H9 (cell line): ENCODE results near the gene CYB5B. TPM values are rescaled to one million over a fixed set of nuclear protein-coding genes. Genes with fewer than 3 reads are reported as not detected.

ENCODE experiments used
- DNase-seq: peaks from one replicate; pipeline ENCODE4 v3.0.0-alpha.2; 2017
- H2AFZ ChIP-seq: one replicate; pipeline ENCODE4 v1.6.1; 2013; ENCODE audit warnings: mild to moderate bottlenecking, low read length, control low read depth, moderate library complexity
- H2AK5ac ChIP-seq: 2 replicates; pipeline ENCODE4 v1.6.1; 2013; ENCODE audit warnings: low read length, control low read depth, mixed read lengths; ENCODE audit not compliant: insufficient read length
- H2BK120ac ChIP-seq: one replicate; pipeline ENCODE4 v1.6.1; 2013; ENCODE audit warnings: low read depth, mild to moderate bottlenecking, low read length, control low read depth, inconsistent platforms; ENCODE audit not compliant: poor library complexity, severe bottlenecking
- H2BK12ac ChIP-seq: 2 replicates; pipeline ENCODE4 v1.6.1; 2013; ENCODE audit warnings: low read length, control low read depth, mixed read lengths, low read depth; ENCODE audit not compliant: insufficient read length
- H2BK15ac ChIP-seq: 2 replicates; pipeline ENCODE4 v1.6.1; 2013; ENCODE audit warnings: low read depth, low read length, control low read depth
- H2BK20ac ChIP-seq: one replicate; pipeline ENCODE4 v1.6.1; 2013; ENCODE audit warnings: low read depth, mild to moderate bottlenecking, low read length, control low read depth, inconsistent platforms; ENCODE audit not compliant: poor library complexity, severe bottlenecking
- H2BK5ac ChIP-seq: 2 replicates; pipeline ENCODE4 v1.6.1; 2013; ENCODE audit warnings: low read length, control low read depth, mixed read lengths; ENCODE audit not compliant: insufficient read length
- H3K14ac ChIP-seq: 2 replicates; pipeline ENCODE4 v1.6.1; 2013; ENCODE audit warnings: low read length, control low read depth; ENCODE audit not compliant: insufficient read depth
- H3K18ac ChIP-seq: 2 replicates; pipeline ENCODE4 v1.6.1; 2013; ENCODE audit warnings: low read depth, mild to moderate bottlenecking, mixed read lengths, low read length, control low read depth; ENCODE audit not compliant: insufficient read length
- H3K23ac ChIP-seq: 2 replicates; pipeline ENCODE4 v1.6.1; 2013; ENCODE audit warnings: low read length, control low read depth, mixed read lengths, low read depth; ENCODE audit not compliant: insufficient read length
- H3K23me2 ChIP-seq: 2 replicates; pipeline ENCODE4 v1.6.1; 2013; ENCODE audit warnings: low read depth, mild to moderate bottlenecking, mixed read lengths, low read length, control low read depth; ENCODE audit not compliant: insufficient read length, poor library complexity, severe bottlenecking
- H3K27ac ChIP-seq: 2 replicates; pipeline ENCODE4 v1.5.1; 2013; ENCODE audit warnings: low read length, control low read depth, mixed read lengths, low read depth; ENCODE audit not compliant: insufficient read length
- H3K27me3 ChIP-seq: 2 replicates; pipeline ENCODE4 v1.6.1; 2013; ENCODE audit warnings: low read length, control low read depth, inconsistent platforms; ENCODE audit not compliant: insufficient read depth
- H3K4ac ChIP-seq: 2 replicates; pipeline ENCODE4 v1.6.1; 2013; ENCODE audit warnings: low read depth, mild to moderate bottlenecking, control low read depth, inconsistent platforms, low read length, moderate library complexity
- H3K4me1 ChIP-seq: 2 replicates; pipeline ENCODE4 v1.6.1; 2013; ENCODE audit warnings: low read length, control low read depth, inconsistent platforms; ENCODE audit not compliant: insufficient read depth
- H3K4me2 ChIP-seq: 2 replicates; pipeline ENCODE4 v1.6.1; 2013; ENCODE audit warnings: low read length, control low read depth, mixed read lengths; ENCODE audit not compliant: insufficient read length, insufficient read depth
- H3K56ac ChIP-seq: 2 replicates; pipeline ENCODE4 v1.6.1; 2013; ENCODE audit warnings: low read depth, mild to moderate bottlenecking, mixed read lengths, low read length, control low read depth; ENCODE audit not compliant: insufficient read length
- H3K79me1 ChIP-seq: 2 replicates; pipeline ENCODE4 v1.6.1; 2013; ENCODE audit warnings: low read depth, mild to moderate bottlenecking, moderate library complexity, low read length, control low read depth, inconsistent platforms; ENCODE audit not compliant: insufficient read depth, poor library complexity, severe bottlenecking
- H3K79me2 ChIP-seq: 2 replicates; pipeline ENCODE4 v1.6.1; 2013; ENCODE audit warnings: low read length, control low read depth, inconsistent platforms; ENCODE audit not compliant: insufficient read depth
- H3K9ac ChIP-seq: 2 replicates; pipeline ENCODE4 v1.6.1; 2013; ENCODE audit warnings: low read length, control low read depth, mixed read lengths; ENCODE audit not compliant: insufficient read length; ENCODE audit errors: extremely low read depth
- H3K9me3 ChIP-seq: one replicate; pipeline ENCODE4 v1.6.1; 2013; ENCODE audit warnings: low read depth, low read length, inconsistent platforms; ENCODE audit not compliant: control insufficient read depth
- H3T11ph ChIP-seq: one replicate; pipeline ENCODE4 v1.6.1; 2013; ENCODE audit warnings: mild to moderate bottlenecking, low read length, control low read depth, inconsistent platforms
- H4K20me1 ChIP-seq: one replicate; pipeline ENCODE4 v1.6.1; 2013; ENCODE audit not compliant: control insufficient read depth, insufficient read length, insufficient read depth
- H4K5ac ChIP-seq: 2 replicates; pipeline ENCODE4 v1.6.1; 2013; ENCODE audit warnings: low read depth, mild to moderate bottlenecking, mixed read lengths, low read length, control low read depth; ENCODE audit not compliant: insufficient read length
- H4K8ac ChIP-seq: replicated peaks from 2 replicates; pipeline ENCODE4 v1.6.1; 2013; ENCODE audit warnings: low read length, control low read depth, mixed read lengths, low read depth; ENCODE audit not compliant: insufficient read length
- H4K91ac ChIP-seq: 2 replicates; pipeline ENCODE4 v1.6.1; 2013; ENCODE audit warnings: low read depth, mild to moderate bottlenecking, moderate library complexity, mixed read lengths, low read length, control low read depth; ENCODE audit not compliant: insufficient read length
- H3K27ac Mint-ChIP-seq, 3 experiments: 2 replicates in 2 of 3; 3 replicates in 1 of 3; pipeline ENCODE4 v1.8.0; 2020 to 2021; ENCODE audit warnings: mixed read lengths in 3 of 3, mild to moderate bottlenecking in 1 of 3, moderate library complexity in 1 of 3
- H3K27me3 Mint-ChIP-seq: 2 replicates; pipeline ENCODE4 v1.8.0; 2021; ENCODE audit warnings: low read depth, mild to moderate bottlenecking, moderate library complexity, mixed read lengths
- H3K36me3 Mint-ChIP-seq, 3 experiments: 2 replicates in 2 of 3; 3 replicates in 1 of 3; pipeline ENCODE4 v1.8.0; 2020 to 2021; ENCODE audit warnings: low read depth in 3 of 3, mixed read lengths in 3 of 3; ENCODE audit not compliant: insufficient read depth in 1 of 3
- H3K4me1 Mint-ChIP-seq, 2 experiments: 2 replicates each; pipeline ENCODE4 v1.8.0; 2020; ENCODE audit warnings: mixed read lengths in 2 of 2
- H3K4me3 Mint-ChIP-seq, 2 experiments: 2 replicates in 1 of 2; 3 replicates in 1 of 2; pipeline ENCODE4 v1.8.0; 2020 to 2021; ENCODE audit warnings: mild to moderate bottlenecking in 2 of 2, mixed read lengths in 2 of 2, moderate library complexity in 1 of 2
- H3K9me3 Mint-ChIP-seq, 2 experiments: 2 replicates in 1 of 2; 3 replicates in 1 of 2; pipeline ENCODE4 v1.8.0; 2020; ENCODE audit warnings: mild to moderate bottlenecking in 2 of 2, mixed read lengths in 2 of 2, moderate library complexity in 1 of 2
- CTCF ChIP-seq: fragments of 200-600 bp; sonication (generic); conservative IDR thresholded peaks from 3 replicates; pipeline ENCODE4 v1.8.0; 2021; ENCODE audit warnings: antibody characterized with exemption, mild to moderate bottlenecking
- WGBS: extraction: QIAGEN DNeasy Blood & Tissue Kit; methylation state at CpG from one replicate; pipeline ENCODE4 v1.1.7; 2013; ENCODE audit warnings: missing lambda C conversion rate, low lambda C conversion rate, mixed read lengths; ENCODE audit not compliant: insufficient read length; ENCODE audit errors: extremely low coverage; 5-methylcytosine and 5-hydroxymethylcytosine counted together
- total RNA-seq: library from RNA; stranded (reverse); gene quantifications from 2 replicates; pipeline ENCODE4 v1.2.1, GENCODE V29; 2021

Gene CYB5B
- total RNA-seq, 1 experiment from 2014 or later: 126 TPM

GRCh38 chr16:69514356-69514755, 89.9 kb downstream of the CYB5B start:
- H3K36me3 Mint-ChIP-seq: no peaks in the 10 kb centered on the region

More at GRCh38 chr16:69514356-69514755, 89.9 kb downstream of the CYB5B start:
- Histone ChIP-seq H3K23ac (no peak overlapping the region), H3K27ac (no peak overlapping the region), H3K27me3 (no peaks in the 10 kb centered on the region), H2BK20ac (no peak overlapping the region), H4K20me1 (peaks cover 3% of the 10 kb centered on the region), H4K91ac (no peak overlapping the region), H2BK5ac (no peak overlapping the region), H3K18ac (no peak overlapping the region), H3K4me1 (no peaks in the 10 kb centered on the region), H3K9ac (no peak overlapping the region), H3K14ac (no peak overlapping the region), H2BK12ac (no peak overlapping the region), H2AFZ (no peak overlapping the region), H3K56ac (no peak overlapping the region), H3T11ph (no peak overlapping the region), H2BK120ac (no peak overlapping the region), H3K79me1 (no peaks in the 10 kb centered on the region), H4K5ac (no peak overlapping the region), H2BK15ac (no peak overlapping the region), H3K79me2 (no peaks in the 10 kb centered on the region), H3K4ac (no peak overlapping the region), H3K4me2 (no peak overlapping the region), H4K8ac (no peak overlapping the region), H2AK5ac (no peak overlapping the region), H3K9me3 (no peaks in the 10 kb centered on the region), H3K23me2 (no peaks in the 10 kb centered on the region)
- no peaks in the 10 kb centered on the region; a peak in 1 of 5 replicates for H3K9me3 Mint-ChIP-seq
- H3K27ac Mint-ChIP-seq: no peak overlapping the region; a peak in 1 of 7 replicates
- no peak overlapping the region for H3K4me3 Mint-ChIP-seq
- no peak for TF ChIP-seq CTCF
- peaks cover 2% of the 10 kb centered on the region; the same call in 1 of the 2 replicates for H3K27me3 Mint-ChIP-seq
- no peak for DNase-seq
- no CpG with 5 or more reads among the region's 6 CpGs for WGBS
- 0 out of 4 replicates have a peak, but pooled peaks cover 0 to 2% of the 10 kb centered on the region in 2 experiments for H3K4me1 Mint-ChIP-seq

Other genes with a start within 250 kb of the CYB5B start
- gene SNTB2, start 237.5 kb upstream of the CYB5B start, total RNA-seq: 16.8 and 20.2 TPM in 2 replicates
- 27.1 and 28.3 TPM in 2 replicates for gene VPS4A, start 113.3 kb upstream of the CYB5B start, total RNA-seq
- gene PDF, start 94.0 kb upstream of the CYB5B start, total RNA-seq: 36.3 and 36.4 TPM in 2 replicates
- 52.3 and 55.3 TPM in 2 replicates for gene COG8, start 85.1 kb upstream of the CYB5B start, total RNA-seq
- gene NIP7, start 84.8 kb upstream of the CYB5B start, total RNA-seq: 72.8 and 75.8 TPM in 2 replicates
- 0.31 TPM in 1 of 2 replicates, not detected in the other for gene TMED6, start 72.8 kb upstream of the CYB5B start, total RNA-seq
- gene TERF2, start 38.6 kb upstream of the CYB5B start, total RNA-seq: 51.0 and 51.7 TPM in 2 replicates
- gene NFAT5, start 141.3 kb downstream of the CYB5B start, total RNA-seq: 16.7 and 21.0 TPM in 2 replicates